ENCODE data around the gene CFAP57. TPM values are rescaled to one million over a fixed set of nuclear protein-coding genes. Genes with fewer than 3 reads are reported as not detected.
A peak's percentile ranks its signal among the peaks of the same experiment; 100 is the strongest.

Gene CFAP57
- total RNA-seq, 2 donors from 2014 or later: 0.25 TPM; not detected in 1

GRCh38 chr1:43286533-43286932 lies 114.4 kb downstream of the CFAP57 start:
- Mint-ChIP-seq H3K27me3 (peaks cover 0 to 3% of the 10 kb centered on the region in 2 donors), H3K27ac (no peak overlapping the region), H3K36me3 (no peaks in the 10 kb centered on the region), H3K4me3 (no peak overlapping the region), H3K9me3 (no peaks in the 10 kb centered on the region), H3K4me1 (ENCODE audit: low read depth in 2 of 2) (peaks cover 0 to 3% of the 10 kb centered on the region in 2 donors)
- no peak for DNase-seq (ENCODE audit: low spot score)
- ATAC-seq: no peak

DNA sequence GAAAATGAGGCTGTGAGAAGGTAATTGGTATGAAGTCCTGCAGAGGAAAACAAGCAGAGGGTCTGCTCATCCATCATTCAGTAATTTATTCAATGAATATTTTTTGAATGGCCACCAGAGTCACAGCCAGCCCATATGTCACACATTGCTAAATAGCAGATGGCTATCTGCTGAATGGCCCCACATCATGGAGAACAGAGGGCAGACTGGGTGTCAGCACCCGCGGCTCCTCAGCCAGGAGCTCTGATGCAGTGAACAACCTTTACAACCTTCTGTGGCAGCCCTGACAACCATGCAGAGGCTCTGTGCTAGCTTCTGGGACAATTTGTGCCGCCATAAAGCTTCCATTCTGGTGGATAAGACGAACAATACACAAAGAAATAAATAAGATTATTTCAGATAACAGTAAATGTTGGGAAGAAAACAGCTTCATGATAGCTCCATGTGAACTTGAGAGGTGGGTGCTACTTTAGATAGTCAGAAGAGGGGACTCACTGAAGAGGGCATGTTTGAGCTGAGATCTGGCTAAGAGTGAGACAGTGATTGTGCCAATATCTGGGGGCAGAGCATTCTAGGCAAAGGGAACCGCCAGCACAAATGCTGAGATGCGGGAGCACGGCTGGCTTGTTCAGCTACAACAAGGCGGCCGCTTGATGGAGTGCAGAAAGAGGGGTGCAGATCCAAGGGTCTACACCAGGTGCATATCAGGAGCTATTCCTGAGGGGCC lies 116.1 kb downstream of the CFAP57 start:
- Mint-ChIP-seq H3K36me3 (no peaks in the 10 kb centered on the region), H3K27ac (no peak overlapping the region), H3K4me3 (no peak overlapping the region), H3K9me3 (no peaks in the 10 kb centered on the region), H3K27me3 (peaks cover 0 to 3% of the 10 kb centered on the region in 2 donors), H3K4me1 (ENCODE audit: low read depth in 2 of 2) (peaks cover 0 to 3% of the 10 kb centered on the region in 2 donors)
- no peak for ATAC-seq
- DNase-seq (ENCODE audit: low spot score): no peak

DNA sequence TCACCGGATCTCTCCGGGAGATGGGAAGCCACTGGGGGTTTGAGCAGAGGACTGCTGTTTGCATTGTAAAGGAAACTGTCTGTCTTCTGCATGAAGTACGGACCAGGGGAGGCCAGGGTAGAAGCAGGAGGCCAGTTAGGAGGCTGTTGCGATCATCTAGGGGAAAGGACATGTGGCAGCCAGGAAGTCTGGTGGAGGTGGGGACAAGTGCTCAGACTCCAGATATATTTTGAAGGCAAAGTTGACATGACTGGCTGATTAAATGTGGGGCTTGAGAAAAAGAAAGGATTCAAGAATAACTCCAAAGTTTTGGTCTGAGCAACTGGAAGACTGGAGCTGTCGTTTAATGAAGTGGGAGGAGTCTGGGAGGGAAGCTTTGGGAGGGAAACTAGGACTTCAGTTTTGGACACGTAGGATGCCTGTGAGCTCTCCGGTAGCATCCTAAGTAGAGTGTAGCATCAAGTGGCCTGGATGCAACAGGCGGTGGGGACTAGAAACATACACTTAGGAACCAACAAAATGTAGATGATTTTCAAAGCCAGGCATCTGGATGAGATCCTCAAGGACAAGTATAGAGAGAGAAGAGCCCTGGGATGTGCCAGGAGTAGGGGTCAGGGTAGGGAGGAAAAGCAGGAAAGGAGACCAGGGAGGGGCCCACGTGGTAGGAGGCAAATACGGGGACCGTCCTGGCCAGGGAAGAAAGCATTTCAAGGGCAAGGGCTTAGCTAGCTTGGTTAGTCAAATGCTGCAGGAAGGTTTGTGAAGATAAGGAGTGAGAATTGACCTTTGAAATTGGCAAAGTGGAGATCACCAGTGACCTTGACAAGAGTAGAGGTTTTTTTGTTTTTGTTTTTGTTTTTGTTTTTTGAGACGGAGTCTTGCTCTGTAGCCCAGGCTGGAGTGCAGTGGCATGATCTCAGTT lies 116.9 kb downstream of the CFAP57 start:
- peaks cover 0 to 3% of the 10 kb centered on the region in 2 donors for H3K27me3 Mint-ChIP-seq
- no peak overlapping the region for H3K4me3 Mint-ChIP-seq
- peaks cover 0 to 3% of the 10 kb centered on the region in 2 donors for H3K4me1 Mint-ChIP-seq (ENCODE audit: low read depth in 2 of 2)

GRCh38 chr1:43292216-43292615 lies 120.1 kb downstream of the CFAP57 start:
- Mint-ChIP-seq H3K4me1 (ENCODE audit: low read depth in 2 of 2) (peaks cover 4 to 6% of the 10 kb centered on the region in 2 donors), H3K27ac (no peak overlapping the region), H3K9me3 (no peaks in the 10 kb centered on the region), H3K36me3 (no peaks in the 10 kb centered on the region), H3K27me3 (peaks cover 0 to 3% of the 10 kb centered on the region in 2 donors), H3K4me3 (no peak overlapping the region)
- no peak for ATAC-seq
- no peak for DNase-seq (ENCODE audit: low spot score)

More for the DNA sequence above, 116.9 kb downstream of the CFAP57 start:
- DNase-seq (ENCODE audit: low spot score) (no peak), ATAC-seq (no peak)
- no peaks in the 10 kb centered on the region for H3K36me3 Mint-ChIP-seq
- no peak overlapping the region for H3K27ac Mint-ChIP-seq
- no peaks in the 10 kb centered on the region for H3K9me3 Mint-ChIP-seq

GRCh38 chr1:43292679-43293078 lies 120.5 kb downstream of the CFAP57 start:
- Mint-ChIP-seq H3K36me3 (no peaks in the 10 kb centered on the region), H3K27ac (no peak overlapping the region), H3K4me1 (ENCODE audit: low read depth in 2 of 2) (peaks cover 4 to 6% of the 10 kb centered on the region in 2 donors), H3K9me3 (no peaks in the 10 kb centered on the region), H3K27me3 (peaks cover 0 to 2% of the 10 kb centered on the region in 2 donors), H3K4me3 (no peak overlapping the region)
- DNase-seq (ENCODE audit: low spot score): no peak
- ATAC-seq: no peak

DNA sequence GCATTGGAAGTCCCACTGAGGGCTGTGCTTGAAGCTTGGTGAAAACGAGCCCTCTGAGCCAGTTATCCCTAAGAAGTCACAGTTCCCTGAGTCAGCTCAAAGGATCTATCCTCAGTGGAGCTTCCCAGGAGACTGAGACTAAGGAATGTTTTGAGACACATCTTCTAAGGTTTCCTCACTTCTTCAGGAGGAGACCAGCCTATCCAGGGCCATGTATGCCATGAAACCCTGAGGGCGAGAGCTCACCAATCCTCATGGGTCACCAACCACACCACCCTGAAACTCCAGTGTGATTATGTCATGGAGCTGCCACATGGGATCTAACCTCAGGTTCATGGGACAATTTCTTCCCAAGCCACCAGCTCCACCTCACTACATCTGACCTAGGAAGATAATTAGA lies 121.0 kb downstream of the CFAP57 start:
- Mint-ChIP-seq H3K27me3 (no peaks in the 10 kb centered on the region), H3K9me3 (no peaks in the 10 kb centered on the region), H3K36me3 (no peaks in the 10 kb centered on the region), H3K4me3 (no peak overlapping the region), H3K27ac (peak overlapping the region in 1 of 2 donors; percentile 29), H3K4me1 (ENCODE audit: low read depth in 2 of 2) (peaks cover 4 to 6% of the 10 kb centered on the region in 2 donors)
- DNase-seq (ENCODE audit: low spot score) (no peak), ATAC-seq (no peak)

DNA sequence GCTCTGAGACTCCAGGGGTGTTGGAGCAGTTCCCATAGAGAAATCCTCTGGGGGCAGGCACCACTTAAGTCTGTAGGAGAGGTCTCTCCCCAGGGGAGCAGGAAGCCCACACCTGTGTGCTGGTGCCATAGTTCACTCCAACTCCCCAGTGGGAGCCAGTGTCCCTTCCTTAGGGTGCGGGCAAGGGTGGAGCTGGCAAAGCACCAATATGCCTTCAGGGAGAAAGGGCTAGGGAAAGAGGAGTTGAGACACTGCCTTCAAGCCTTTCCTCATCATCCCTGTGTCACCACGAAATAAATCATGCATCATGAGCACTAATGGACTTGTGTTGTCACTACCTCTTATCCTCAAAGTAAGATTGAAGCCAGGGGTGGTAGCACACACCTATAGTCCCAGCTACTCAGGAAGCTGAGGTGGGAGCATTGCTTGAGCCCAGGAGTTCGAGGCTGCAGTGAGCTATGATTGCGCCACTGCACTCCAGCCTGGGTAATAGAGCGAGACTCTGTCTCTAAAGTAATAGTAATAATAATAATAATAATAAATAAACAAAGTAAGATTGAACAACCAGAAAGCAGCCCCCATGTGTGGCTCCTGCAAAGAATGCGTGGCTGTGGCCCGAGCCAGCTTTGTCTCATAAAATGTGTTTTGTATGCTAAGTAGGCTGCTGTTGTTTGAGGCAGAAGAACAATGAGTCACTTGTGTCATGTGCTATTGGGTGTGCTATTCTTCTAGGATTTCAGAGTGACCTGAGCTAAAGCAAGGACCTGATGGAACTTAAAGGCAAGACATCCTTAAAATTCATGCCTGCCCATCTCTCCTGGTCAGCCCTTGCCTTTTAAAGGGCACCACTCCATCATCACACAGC lies 122.0 kb downstream of the CFAP57 start:
- H3K9me3 Mint-ChIP-seq: no peaks in the 10 kb centered on the region
- no peaks in the 10 kb centered on the region for H3K36me3 Mint-ChIP-seq
- H3K4me1 Mint-ChIP-seq (ENCODE audit: low read depth in 2 of 2): peaks cover 4 to 6% of the 10 kb centered on the region in 2 donors
- no peak overlapping the region for H3K27ac Mint-ChIP-seq
- DNase-seq (ENCODE audit: low spot score) (no peak), ATAC-seq (no peak)
- no peak overlapping the region for H3K4me3 Mint-ChIP-seq
- no peaks in the 10 kb centered on the region for H3K27me3 Mint-ChIP-seq

- DNase-seq (ENCODE audit: low spot score) (no peak), ATAC-seq (no peak)
- Mint-ChIP-seq H3K36me3 (no peaks in the 10 kb centered on the region), H3K4me3 (no peak overlapping the region), H3K27me3 (no peaks in the 10 kb centered on the region), H3K4me1 (ENCODE audit: low read depth in 2 of 2) (peaks cover 4 to 6% of the 10 kb centered on the region in 2 donors), H3K9me3 (no peaks in the 10 kb centered on the region), H3K27ac (no peak overlapping the region)
Observed at GRCh38 chr1:43294761-43295160, 122.6 kb downstream of the CFAP57 start.

DNA sequence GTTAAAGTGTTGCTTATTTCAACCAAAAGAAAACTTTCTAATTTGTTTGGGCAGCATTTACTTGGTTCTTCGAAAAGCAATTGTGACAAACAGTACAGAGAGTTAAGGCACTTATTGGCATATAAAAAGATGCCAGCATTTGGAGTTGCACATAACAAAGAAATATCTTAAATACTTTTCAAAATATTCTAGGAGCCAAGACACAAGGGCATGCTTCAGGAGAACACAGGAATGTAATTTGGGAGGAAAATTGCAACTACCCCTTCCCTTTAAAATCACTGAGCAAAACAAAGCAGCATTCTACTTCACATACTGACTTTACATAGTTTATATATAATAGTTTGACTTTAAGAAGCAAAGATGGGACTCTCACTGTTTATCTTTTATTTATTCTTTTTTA lies 124.1 kb downstream of the CFAP57 start:
- H3K36me3 Mint-ChIP-seq: no peaks in the 10 kb centered on the region
- no peaks in the 10 kb centered on the region for H3K9me3 Mint-ChIP-seq
- H3K27me3 Mint-ChIP-seq: no peaks in the 10 kb centered on the region
- no peak overlapping the region for H3K4me3 Mint-ChIP-seq
- H3K4me1 Mint-ChIP-seq (ENCODE audit: low read depth in 2 of 2): peaks cover 6 to 9% of the 10 kb centered on the region in 2 donors
- DNase-seq (ENCODE audit: low spot score) (no peak), ATAC-seq (no peak)
- peak overlapping the region in 1 of 2 donors; percentile 56 for H3K27ac Mint-ChIP-seq

DNA sequence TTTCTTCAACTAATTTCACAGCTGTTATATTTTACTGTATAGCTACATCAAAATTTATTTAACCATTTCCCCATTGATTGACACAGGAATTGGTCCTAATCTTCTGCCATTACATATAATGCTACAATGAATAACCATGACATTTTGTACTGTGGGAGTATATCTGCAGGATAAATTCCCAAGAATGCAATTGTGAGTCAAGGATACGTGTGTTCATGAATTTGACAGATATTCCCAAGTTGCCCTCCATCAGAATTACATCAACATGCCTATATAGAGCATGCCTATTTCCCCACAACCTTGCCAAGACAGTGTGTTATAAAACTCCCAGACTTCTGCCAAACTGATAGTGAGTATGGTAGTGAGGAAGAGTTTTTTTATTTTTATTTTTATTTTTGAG lies 125.9 kb downstream of the CFAP57 start:
- Mint-ChIP-seq H3K4me1 (ENCODE audit: low read depth in 2 of 2) (peaks cover 6 to 14% of the 10 kb centered on the region in 2 donors), H3K9me3 (no peaks in the 10 kb centered on the region), H3K27ac (no peak overlapping the region), H3K27me3 (no peaks in the 10 kb centered on the region), H3K4me3 (no peak overlapping the region), H3K36me3 (no peaks in the 10 kb centered on the region)
- ATAC-seq (no peak), DNase-seq (ENCODE audit: low spot score) (no peak)

- Mint-ChIP-seq H3K27ac (no peak overlapping the region), H3K4me1 (ENCODE audit: low read depth in 2 of 2) (peaks cover 6 to 14% of the 10 kb centered on the region in 2 donors), H3K36me3 (no peaks in the 10 kb centered on the region), H3K4me3 (no peak overlapping the region), H3K9me3 (no peaks in the 10 kb centered on the region), H3K27me3 (no peaks in the 10 kb centered on the region)
- DNase-seq (ENCODE audit: low spot score): no peak
- ATAC-seq: no peak
Observed at GRCh38 chr1:43299101-43299500, 127.0 kb downstream of the CFAP57 start.

DNA sequence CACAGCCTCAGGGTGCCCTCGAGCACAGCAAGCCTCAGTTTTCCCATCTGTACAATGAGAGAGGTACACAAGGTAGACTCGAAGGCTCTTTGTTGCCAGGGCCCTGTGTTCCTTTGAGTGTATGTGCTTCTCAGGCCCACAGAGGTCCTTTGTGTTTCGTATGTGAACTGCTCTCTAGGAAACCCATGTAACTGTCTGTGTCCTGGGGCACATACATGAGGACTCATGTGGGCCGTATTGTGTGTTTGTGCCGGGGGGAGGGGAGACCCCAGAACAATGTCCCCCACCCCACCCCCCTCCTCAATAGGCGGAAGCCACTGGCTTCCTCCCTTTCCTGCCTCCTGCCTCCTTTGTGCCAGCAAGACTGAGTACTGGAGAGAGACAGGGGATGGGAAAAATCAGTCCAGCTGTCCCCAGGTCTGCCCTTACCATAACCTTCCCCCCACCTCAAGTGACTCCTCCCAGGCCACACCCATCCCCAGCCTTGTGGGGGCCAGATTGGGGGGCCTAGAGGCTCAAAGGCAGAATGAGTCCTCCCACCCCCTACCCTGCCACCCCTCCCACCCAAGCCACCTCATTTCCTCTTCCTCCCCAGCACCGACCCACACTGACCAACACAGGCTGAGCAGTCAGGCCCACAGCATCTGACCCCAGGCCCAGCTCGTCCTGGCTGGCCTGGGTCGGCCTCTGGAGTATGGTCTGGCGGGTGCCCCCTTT lies 128.4 kb downstream of the CFAP57 start, which contains the start of gene TIE1:
TIE1 (plus strand) TSS at position 605 of the 717 bp plus-strand sequence; CDS start at position 695, 90 bp downstream.
- ATAC-seq (peak; percentile 47 to 52), DNase-seq (ENCODE audit: low spot score) (no peak)
- no peaks in the 10 kb centered on the region for H3K27me3 Mint-ChIP-seq
- peak within 1 kb of the TSS; percentile 46 to 80 for H3K27ac Mint-ChIP-seq
- no peaks in the 10 kb centered on the region for H3K9me3 Mint-ChIP-seq
- no peaks in the 10 kb centered on the region for H3K36me3 Mint-ChIP-seq
- peak within 1 kb of the TSS; percentile 51 for H3K4me3 Mint-ChIP-seq
- H3K4me1 Mint-ChIP-seq (ENCODE audit: low read depth in 2 of 2): peaks cover 5 to 13% of the 10 kb centered on the region in 2 donors

DNA sequence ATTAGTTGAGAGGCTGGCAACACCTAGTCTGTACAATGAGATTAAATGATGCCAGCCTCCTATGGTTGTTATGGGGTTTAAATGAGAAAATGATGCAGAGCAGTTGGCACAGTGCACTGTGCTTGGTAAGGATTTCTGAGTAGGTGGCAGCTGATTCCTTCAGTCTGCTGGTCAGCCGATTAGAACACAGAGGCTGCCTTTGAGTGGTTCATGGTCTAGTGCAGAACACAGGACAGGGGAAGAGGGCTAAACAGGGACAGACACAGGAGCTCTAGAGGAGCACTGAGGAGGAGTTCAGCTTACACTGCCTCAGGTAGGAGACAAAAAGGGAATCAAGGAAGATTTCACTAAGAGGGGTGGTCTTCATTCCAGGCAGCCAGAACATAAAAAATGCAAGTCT lies 130.1 kb downstream of the CFAP57 start:
- Mint-ChIP-seq H3K9me3 (no peaks in the 10 kb centered on the region), H3K27ac (no peak overlapping the region), H3K4me3 (no peak overlapping the region), H3K36me3 (no peaks in the 10 kb centered on the region), H3K4me1 (ENCODE audit: low read depth in 2 of 2) (peaks cover 0 to 10% of the 10 kb centered on the region in 2 donors), H3K27me3 (no peaks in the 10 kb centered on the region)
- DNase-seq (ENCODE audit: low spot score) (no peak), ATAC-seq (no peak)

All from natural killer cell treated with Interleukin-12 subunit alpha and Interleukin-12 subunit beta and Interleukin-15 and Interleukin-18, amount 100 ng/mL, for 72 hours (primary cell).